Epithelial cell of proximal tubule (primary cell): ENCODE results near the gene WDR37. TPM values are rescaled to one million over a fixed set of nuclear protein-coding genes. Genes with fewer than 3 reads are reported as not detected.
A peak's percentile ranks its signal among the peaks of the same experiment; 100 is the strongest.
"Not testable (repeated sequence)": the region's sequence is repeated elsewhere in the genome, so short reads cannot be mapped to it uniquely, and the experiment has no call there.

Source experiments
- DNase-seq: peaks from one replicate; pipeline ENCODE4 v3.0.0-alpha.2; 2011; ENCODE audit warnings: low read depth
- H3K4me3 ChIP-seq: 2 replicates; pipeline ENCODE4 v1.5.1; 2011; ENCODE audit warnings: low read depth, mild to moderate bottlenecking, low read length
- total RNA-seq: library from RNA; depleted of rRNA; stranded (reverse); fragments of >200 nt; gene quantifications from 2 replicates; pipeline ENCODE4 v1.2.3, GENCODE V29; 2015
- TF ChIP-seq, protein P1 (sequence below): conservative IDR thresholded peaks from 2 replicates; pipeline ENCODE4 v1.5.1; 2012; ENCODE audit warnings: low read depth, mild to moderate bottlenecking, low read length

The WDR37 gene, protein sequence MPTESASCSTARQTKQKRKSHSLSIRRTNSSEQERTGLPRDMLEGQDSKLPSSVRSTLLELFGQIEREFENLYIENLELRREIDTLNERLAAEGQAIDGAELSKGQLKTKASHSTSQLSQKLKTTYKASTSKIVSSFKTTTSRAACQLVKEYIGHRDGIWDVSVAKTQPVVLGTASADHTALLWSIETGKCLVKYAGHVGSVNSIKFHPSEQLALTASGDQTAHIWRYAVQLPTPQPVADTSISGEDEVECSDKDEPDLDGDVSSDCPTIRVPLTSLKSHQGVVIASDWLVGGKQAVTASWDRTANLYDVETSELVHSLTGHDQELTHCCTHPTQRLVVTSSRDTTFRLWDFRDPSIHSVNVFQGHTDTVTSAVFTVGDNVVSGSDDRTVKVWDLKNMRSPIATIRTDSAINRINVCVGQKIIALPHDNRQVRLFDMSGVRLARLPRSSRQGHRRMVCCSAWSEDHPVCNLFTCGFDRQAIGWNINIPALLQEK
- 9.8 and 10.6 TPM in 2 replicates for total RNA-seq

DNA sequence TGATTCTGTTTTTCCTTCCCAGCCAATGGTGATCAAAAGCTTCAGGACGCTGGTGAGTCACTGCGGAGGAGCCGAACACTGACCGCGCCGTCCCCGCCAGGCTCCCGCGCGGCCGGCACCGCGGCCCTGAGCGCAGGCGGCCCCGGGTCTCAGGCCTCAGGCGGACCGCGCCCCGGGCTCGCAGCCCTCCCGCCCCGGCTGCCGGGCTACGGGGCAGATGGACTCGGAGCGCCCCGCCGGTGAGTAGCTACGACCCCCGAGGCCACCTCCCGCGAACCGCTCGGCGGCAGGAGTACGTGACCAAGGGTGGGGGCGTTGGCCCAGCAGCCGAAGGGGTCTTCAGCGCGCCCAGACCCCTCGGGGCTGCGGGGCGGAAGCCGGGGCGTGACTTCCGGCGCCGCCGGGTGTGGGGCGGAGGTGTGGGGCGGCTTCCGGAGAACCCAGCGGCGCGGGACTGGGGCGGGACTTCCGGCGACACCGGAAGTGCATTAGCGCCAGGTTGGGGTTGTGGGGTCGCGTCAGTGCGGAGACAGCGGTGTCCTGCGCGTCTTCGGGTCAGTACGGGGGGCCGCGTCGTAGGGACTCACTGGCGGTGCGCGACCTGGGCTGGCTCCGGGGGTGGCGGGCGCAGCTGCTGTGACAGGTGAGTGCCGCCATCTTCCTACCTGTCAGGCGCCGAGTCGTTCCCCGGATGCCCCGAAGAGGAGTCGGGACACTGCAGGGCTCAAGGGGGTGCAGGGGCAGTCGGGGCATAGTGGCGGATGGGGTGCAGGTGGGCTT lies at the start of gene WDR37:
WDR37 (plus strand) TSS at position 60 of the 780 bp plus-strand sequence. CDS start 15,771 bp downstream, outside the sequence.
- peak within 1 kb of the TSS; percentile 90 for H3K4me3 ChIP-seq
- no peak for DNase-seq
- TF ChIP-seq, protein P1, sequence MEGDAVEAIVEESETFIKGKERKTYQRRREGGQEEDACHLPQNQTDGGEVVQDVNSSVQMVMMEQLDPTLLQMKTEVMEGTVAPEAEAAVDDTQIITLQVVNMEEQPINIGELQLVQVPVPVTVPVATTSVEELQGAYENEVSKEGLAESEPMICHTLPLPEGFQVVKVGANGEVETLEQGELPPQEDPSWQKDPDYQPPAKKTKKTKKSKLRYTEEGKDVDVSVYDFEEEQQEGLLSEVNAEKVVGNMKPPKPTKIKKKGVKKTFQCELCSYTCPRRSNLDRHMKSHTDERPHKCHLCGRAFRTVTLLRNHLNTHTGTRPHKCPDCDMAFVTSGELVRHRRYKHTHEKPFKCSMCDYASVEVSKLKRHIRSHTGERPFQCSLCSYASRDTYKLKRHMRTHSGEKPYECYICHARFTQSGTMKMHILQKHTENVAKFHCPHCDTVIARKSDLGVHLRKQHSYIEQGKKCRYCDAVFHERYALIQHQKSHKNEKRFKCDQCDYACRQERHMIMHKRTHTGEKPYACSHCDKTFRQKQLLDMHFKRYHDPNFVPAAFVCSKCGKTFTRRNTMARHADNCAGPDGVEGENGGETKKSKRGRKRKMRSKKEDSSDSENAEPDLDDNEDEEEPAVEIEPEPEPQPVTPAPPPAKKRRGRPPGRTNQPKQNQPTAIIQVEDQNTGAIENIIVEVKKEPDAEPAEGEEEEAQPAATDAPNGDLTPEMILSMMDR, result no peak

DNA sequence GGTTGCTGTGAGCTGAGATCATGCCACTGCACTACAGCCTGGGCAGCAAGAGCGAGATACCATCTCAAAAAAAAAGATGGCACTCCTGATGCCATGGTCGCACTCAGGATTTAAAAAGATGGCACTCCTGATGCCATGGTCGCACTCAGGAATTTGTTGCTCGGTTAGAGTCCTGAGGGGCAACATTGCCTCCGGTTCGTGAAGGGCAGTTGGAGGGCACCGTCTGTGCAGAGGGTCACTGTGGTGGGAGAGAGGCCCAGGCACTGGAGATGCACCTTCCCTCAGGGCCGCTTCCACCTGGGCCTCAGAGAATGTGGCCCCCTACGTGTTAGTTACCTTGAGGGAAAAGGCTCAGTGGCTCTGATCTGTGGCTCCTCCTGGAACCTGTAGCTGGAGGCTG lies 49.6 kb upstream of the WDR37 start:
- TF ChIP-seq, protein P1, result no peak
- no peak for DNase-seq
- no peak overlapping the region for H3K4me3 ChIP-seq

DNA sequence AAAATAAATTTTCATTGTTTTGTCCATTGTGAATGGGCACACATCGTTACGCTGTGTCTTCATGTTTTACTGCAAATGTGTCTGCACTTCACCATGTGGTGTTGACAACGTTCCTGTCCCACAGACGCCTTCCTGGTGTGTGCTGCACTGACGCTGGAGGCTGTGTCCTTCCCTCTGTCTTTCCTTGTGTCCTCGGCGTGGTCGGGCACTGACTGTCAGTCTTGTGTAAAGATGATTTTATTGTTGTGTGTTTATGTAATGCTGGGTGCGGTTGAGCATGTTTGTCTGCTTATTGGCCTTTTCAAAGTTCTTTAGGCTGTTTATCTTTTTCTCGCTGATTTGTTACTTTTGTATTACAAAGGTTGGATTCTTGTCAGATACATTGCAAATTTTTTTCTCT lies 48.6 kb upstream of the WDR37 start:
- no peak overlapping the region for H3K4me3 ChIP-seq
- TF ChIP-seq, protein P1, result no peak
- DNase-seq, result no peak

DNA sequence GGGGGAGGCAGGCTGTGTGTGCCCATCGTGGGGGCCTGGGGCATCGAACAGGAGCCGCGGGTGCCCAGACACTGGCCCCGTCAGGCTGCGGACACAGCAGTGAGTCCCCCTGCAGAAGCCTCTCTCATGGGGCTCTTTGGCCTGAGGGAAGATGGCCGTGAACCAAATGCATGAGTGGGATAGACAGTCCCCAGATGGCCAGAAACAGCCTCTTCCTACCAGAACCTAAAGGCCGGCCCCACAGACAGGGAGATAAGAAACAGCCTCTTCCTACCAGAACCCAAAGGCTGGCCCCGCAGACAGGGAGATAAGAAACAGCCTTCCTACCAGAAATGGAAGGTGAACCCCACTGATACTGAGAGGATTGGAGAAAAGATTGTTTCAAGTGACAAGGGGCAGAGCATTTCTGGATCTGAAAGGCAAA lies 47.1 kb upstream of the WDR37 start:
- DNase-seq, result no peak
- TF ChIP-seq, protein P1, result no peak
- no peak overlapping the region for H3K4me3 ChIP-seq

DNA sequence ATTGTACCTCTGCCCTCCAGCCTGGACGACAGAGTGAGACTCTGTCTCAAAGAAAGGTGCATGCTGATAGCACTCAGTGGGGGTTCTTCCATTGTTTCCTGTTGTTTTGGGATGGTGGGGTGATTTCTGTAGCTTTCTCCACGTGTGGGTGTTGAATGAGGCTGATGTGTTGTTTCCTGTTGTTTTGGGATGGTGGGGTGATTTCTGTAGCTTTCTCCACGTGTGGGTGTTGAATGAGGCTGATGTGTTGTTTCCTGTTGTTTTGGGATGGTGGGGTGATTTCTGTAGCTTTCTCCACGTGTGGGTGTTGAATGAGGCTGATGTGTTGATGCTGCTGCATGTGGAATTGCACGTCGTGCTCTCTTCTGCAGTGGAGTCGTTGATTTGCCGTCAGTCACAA lies 46.2 kb upstream of the WDR37 start:
- DNase-seq, H3K4me3 ChIP-seq: not testable (repeated sequence)

DNA sequence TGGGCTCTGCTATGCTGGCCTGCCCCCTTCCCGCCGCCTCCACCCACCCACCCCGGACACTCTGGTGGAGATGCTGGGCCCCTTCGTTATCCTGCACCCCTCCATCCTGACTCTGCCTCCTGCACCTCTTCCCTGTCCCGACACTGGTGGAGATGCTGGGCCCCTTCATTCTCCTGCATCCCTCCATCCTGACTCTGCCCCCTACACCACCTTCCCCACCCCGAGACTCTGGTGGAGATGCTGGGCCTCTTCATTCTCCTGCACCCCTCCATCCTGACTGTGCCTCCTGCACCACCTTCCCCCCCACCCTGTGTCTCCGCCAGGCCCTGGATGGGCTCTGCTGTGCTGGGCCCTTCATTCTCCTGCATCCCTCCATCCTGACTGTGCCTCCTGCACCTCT lies 45.5 kb upstream of the WDR37 start:
- H3K4me3 ChIP-seq, result no peak overlapping the region
- DNase-seq, result no peak
- TF ChIP-seq, protein P1, result no peak

DNA sequence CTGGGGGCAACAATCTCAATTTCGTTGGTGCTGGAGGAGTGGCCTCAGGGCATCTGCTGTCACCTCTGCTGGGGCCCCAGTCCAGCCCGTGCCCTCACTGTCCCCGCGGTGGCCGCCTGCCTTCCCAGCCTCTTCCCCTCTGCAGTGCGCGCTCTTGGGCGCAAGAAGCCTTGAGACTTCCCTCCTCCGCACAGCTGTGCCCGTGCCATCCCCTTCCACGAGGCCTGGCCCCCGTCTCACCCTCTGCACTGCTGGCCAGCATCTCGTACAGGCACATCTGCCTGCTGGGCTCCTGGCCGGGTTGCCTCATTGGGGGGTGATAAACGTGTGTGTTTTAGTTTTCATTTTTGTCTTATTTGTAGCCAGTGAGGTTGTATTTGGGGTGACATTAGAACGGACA lies 44.5 kb upstream of the WDR37 start:
- DNase-seq, result no peak
- no peak overlapping the region for H3K4me3 ChIP-seq
- TF ChIP-seq, protein P1, result no peak
